ENCODE results near the gene NEMF.
"Not testable (repeated sequence)": the region's sequence is repeated elsewhere in the genome, so short reads cannot be mapped to it uniquely, and the experiment has no call there.

DNA sequence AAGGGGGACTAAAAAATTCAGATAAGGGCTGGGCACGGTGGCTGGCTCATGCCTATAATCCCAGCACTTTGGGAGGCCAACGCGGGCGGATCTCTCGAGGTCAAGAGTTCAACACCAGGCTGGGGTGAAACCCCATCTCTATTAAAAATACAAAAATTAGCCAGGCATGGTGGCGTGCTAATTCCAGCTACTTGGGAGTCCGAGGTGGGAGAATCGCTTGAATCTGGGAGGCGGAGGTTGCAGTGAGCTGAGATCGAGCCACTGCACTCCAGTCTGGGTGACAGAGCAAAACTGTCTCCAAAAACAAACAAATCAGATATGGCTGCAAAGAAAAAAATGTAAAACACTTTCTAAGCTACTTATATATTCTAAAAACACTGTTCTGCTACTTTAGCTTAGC lies 80.9 kb downstream of the NEMF start:
- TF ChIP-seq, protein P1, sequence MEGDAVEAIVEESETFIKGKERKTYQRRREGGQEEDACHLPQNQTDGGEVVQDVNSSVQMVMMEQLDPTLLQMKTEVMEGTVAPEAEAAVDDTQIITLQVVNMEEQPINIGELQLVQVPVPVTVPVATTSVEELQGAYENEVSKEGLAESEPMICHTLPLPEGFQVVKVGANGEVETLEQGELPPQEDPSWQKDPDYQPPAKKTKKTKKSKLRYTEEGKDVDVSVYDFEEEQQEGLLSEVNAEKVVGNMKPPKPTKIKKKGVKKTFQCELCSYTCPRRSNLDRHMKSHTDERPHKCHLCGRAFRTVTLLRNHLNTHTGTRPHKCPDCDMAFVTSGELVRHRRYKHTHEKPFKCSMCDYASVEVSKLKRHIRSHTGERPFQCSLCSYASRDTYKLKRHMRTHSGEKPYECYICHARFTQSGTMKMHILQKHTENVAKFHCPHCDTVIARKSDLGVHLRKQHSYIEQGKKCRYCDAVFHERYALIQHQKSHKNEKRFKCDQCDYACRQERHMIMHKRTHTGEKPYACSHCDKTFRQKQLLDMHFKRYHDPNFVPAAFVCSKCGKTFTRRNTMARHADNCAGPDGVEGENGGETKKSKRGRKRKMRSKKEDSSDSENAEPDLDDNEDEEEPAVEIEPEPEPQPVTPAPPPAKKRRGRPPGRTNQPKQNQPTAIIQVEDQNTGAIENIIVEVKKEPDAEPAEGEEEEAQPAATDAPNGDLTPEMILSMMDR (IDR thresholded peaks at IDR 0.05) = not testable (repeated sequence)
- not testable (repeated sequence) for TF ChIP-seq POLR2A, POLR2AphosphoS5 (IDR thresholded peaks at IDR 0.05)

Data from gastroesophageal sphincter (tissue), 3 donors.